ENCODE results near the gene ID2.

ID2 gene

DNA sequence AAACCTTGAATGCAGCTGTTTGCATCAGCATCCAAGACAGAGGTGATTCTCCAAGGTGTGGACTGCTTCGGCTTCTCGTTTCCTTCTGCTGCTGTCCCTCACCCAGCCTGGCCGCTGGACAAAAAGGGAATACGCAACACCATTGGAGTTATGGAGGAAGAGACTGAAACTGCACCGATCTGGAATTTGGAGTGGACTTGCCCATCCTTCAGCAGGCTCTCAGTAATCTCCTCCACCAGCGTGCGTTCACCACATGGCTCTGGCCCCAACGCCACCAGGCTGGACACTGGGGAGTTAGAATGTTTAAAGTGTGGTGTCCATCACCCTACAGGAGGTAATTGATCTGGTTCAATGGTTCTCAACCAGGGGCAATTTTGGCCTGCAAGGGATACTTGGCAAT lies 41.4 kb upstream of the ID2 start:
- Histone ChIP-seq H3K27me3 (ENCODE audit: control insufficient read depth in 1 of 2, insufficient read depth in 2 of 2, low read length in 2 of 2) (no peaks in the 10 kb centered on the region), H3K4me3 (ENCODE audit: low read length in 2 of 2) (no peak overlapping the region), H3K4me1 (ENCODE audit: control insufficient read depth, insufficient read depth, low read length) (peaks cover 24% of the 10 kb centered on the region), H3K9ac (ENCODE audit: low read length in 2 of 2) (no peak overlapping the region), H3K36me3 (ENCODE audit: control insufficient read depth in 2 of 2, insufficient read depth in 2 of 2, low read length in 2 of 2) (no peaks in the 10 kb centered on the region), H3K27ac (ENCODE audit: low read length) (no peak overlapping the region), H3K9me3 (ENCODE audit: control insufficient read depth in 2 of 2, low read length in 2 of 2) (no peaks in the 10 kb centered on the region)

DNA sequence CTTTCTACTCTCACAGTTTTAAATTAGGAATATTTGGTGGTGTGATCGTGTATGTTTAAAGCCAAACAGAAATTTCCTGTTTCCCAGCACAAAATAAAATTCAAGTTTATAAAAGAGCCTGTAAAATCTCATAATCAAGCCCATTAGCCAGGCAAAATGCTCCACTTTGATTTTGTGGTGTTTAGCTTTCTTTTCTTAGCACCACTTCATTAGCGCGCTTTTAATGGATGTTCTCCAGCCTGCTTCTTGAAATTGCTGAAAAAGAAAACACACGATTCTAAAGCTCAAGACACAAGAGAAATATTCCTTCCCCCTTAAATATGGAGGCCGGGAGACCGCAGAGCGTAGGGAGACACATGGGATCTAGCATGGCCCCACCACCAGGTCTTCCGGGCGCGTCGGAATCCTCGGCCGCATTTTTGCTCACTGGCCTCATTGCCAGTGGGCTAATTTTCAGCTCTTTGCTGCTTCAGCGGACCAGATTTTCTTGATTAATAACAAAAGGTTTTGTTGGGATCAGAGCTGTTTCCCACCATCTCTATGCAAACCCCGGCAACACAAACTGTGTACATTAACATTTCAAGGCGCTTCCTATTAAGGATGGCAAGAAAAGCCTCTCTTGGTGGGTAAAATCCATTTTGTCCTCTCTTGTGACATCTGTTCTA lies 40.4 kb upstream of the ID2 start:
- peaks cover 20% of the 10 kb centered on the region for H3K4me1 ChIP-seq (ENCODE audit: control insufficient read depth, insufficient read depth, low read length)
- H3K27me3 ChIP-seq (ENCODE audit: control insufficient read depth in 1 of 2, insufficient read depth in 2 of 2, low read length in 2 of 2), result no peaks in the 10 kb centered on the region
- no peaks in the 10 kb centered on the region for H3K9me3 ChIP-seq (ENCODE audit: control insufficient read depth in 2 of 2, low read length in 2 of 2)
- no peak overlapping the region for H3K9ac ChIP-seq (ENCODE audit: low read length in 2 of 2)
- no peak overlapping the region for H3K27ac ChIP-seq (ENCODE audit: low read length)
- H3K4me3 ChIP-seq (ENCODE audit: low read length in 2 of 2), result no peak overlapping the region
- H3K36me3 ChIP-seq (ENCODE audit: control insufficient read depth in 2 of 2, insufficient read depth in 2 of 2, low read length in 2 of 2), result no peaks in the 10 kb centered on the region

DNA sequence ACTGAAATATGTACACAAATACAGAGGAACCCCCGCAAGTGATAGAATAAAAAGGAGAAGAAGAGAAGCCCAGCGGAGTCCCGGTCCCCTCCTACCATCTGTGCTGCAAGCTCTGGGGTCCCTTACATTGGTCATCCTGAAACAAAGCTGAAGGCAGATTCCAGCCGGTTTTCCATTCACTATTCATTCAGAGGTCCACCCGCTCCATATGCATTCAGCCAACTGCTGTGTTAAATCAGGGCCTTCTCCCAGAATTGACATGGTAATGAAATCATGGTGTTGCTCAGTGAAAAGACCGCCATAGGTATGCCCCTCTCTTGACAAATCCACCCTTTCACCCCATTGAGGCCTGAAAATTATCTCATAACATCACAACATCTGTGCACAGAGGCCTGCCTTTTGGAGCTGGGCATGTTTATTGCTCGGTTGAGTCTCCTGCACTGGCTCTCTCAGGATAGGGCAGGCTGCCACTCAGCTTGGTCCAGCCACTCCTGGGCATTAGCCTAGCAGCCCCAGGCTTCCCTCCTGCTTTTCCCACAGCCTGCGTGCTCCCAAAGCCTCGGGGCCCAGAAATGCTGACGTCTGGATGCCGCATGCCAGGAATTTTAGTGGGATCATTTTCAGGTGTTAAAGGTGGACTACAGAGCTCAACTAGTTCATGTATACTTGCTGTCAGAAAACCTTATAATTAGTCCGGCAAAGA lies 39.3 kb upstream of the ID2 start:
- H3K27me3 ChIP-seq (ENCODE audit: control insufficient read depth in 1 of 2, insufficient read depth in 2 of 2, low read length in 2 of 2), result no peaks in the 10 kb centered on the region
- H3K36me3 ChIP-seq (ENCODE audit: control insufficient read depth in 2 of 2, insufficient read depth in 2 of 2, low read length in 2 of 2), result no peaks in the 10 kb centered on the region
- no peaks in the 10 kb centered on the region for H3K9me3 ChIP-seq (ENCODE audit: control insufficient read depth in 2 of 2, low read length in 2 of 2)
- no peak overlapping the region for H3K27ac ChIP-seq (ENCODE audit: low read length)
- no peak overlapping the region for H3K9ac ChIP-seq (ENCODE audit: low read length in 2 of 2)
- H3K4me3 ChIP-seq (ENCODE audit: low read length in 2 of 2), result no peak overlapping the region
- peaks cover 10% of the 10 kb centered on the region for H3K4me1 ChIP-seq (ENCODE audit: control insufficient read depth, insufficient read depth, low read length)

DNA sequence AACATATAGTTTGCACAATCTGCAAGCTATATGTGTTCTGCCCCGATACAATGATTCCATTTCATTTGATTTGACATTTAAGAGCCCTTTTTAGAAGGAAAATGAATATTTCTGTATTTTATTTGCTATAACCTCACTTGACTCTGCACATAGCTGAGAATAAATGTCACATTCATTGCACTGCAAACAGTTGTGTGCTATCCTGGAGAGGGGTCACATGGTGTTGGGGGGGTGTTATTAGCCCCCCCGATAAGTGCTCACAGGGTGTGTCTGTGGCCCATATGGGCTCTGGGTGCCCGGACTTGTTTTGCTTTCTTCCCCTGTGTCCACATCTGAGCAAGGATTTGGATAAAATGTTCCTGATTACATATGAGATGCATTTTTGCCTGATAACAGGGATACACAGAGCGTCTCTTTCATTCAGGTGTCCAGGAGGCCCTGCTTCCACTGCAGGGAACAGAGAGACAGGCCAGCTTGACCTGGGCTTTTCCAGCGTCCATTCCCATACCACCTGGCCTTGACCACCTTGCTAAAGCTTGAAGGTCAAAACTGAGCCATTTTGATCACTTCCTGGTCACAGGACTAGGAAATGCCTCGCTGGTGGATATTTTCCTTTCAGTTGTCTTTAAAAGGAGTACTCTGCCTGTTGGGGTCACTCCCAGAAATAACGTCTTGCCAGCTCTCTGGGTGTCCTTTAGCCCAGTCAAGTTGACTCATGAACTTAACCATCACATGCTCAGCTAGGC lies 38.4 kb upstream of the ID2 start:
- H3K27ac ChIP-seq (ENCODE audit: low read length), result no peak overlapping the region
- H3K27me3 ChIP-seq (ENCODE audit: control insufficient read depth in 1 of 2, insufficient read depth in 2 of 2, low read length in 2 of 2), result no peaks in the 10 kb centered on the region
- H3K9ac ChIP-seq (ENCODE audit: low read length in 2 of 2), result no peak overlapping the region
- no peak overlapping the region for H3K4me3 ChIP-seq (ENCODE audit: low read length in 2 of 2)
- H3K36me3 ChIP-seq (ENCODE audit: control insufficient read depth in 2 of 2, insufficient read depth in 2 of 2, low read length in 2 of 2), result no peaks in the 10 kb centered on the region
- H3K9me3 ChIP-seq (ENCODE audit: control insufficient read depth in 2 of 2, low read length in 2 of 2), result no peaks in the 10 kb centered on the region
- H3K4me1 ChIP-seq (ENCODE audit: control insufficient read depth, insufficient read depth, low read length), result peaks cover 10% of the 10 kb centered on the region

DNA sequence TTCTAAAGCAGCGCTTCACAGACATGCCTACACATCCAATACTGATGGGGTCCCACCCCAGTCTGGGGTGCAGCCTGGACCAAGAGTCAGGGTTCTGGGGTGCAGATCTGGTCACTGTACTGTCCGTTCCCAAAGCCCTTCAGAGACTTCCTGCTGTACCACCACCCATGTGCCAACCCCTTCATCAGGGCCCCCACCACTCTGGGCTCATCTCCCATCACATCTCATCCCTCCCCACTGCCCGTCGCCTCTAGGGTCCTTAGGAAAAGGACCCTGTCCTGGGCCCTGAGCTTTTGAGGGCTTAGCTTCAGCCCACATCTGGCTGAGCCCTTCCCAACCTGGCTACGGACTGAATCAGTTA lies 37.9 kb upstream of the ID2 start:
- Histone ChIP-seq H3K27me3 (ENCODE audit: control insufficient read depth in 1 of 2, insufficient read depth in 2 of 2, low read length in 2 of 2) (no peaks in the 10 kb centered on the region), H3K9ac (ENCODE audit: low read length in 2 of 2) (no peak overlapping the region), H3K36me3 (ENCODE audit: control insufficient read depth in 2 of 2, insufficient read depth in 2 of 2, low read length in 2 of 2) (no peaks in the 10 kb centered on the region), H3K4me1 (ENCODE audit: control insufficient read depth, insufficient read depth, low read length) (peaks cover 10% of the 10 kb centered on the region), H3K27ac (ENCODE audit: low read length) (no peak overlapping the region), H3K9me3 (ENCODE audit: control insufficient read depth in 2 of 2, low read length in 2 of 2) (no peaks in the 10 kb centered on the region), H3K4me3 (ENCODE audit: low read length in 2 of 2) (no peak overlapping the region)

DNA sequence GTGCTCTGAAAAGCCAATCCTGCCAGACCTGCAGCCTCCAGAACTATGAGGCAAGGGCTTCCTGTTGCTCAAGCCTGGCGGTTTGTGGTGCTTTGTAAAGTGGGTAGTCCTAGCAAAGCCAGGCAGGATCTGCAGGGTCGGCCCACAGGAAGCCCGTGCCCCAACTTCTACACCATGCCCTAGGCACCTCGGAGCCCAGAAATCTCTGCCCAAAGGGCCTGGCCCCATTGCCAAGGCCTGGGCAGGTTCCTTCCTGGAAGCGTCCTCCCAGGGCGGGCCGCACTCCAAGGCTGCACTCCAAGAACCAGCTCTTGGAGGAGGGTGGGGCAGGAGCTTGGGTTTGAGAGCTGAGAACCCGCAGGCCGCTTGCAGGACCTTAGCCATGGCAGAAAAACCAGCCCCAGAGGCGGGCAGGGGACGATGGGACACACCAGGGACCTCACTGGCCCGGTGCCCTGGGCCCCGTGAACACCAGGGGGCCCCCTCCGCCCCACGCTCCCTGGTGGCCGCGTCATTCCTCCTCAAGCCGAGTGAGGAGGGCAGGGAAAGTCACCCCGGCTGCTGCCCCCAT lies 37.2 kb upstream of the ID2 start:
- no peak overlapping the region for H3K27ac ChIP-seq (ENCODE audit: low read length)
- H3K9ac ChIP-seq (ENCODE audit: low read length in 2 of 2), result no peak overlapping the region
- no peaks in the 10 kb centered on the region for H3K9me3 ChIP-seq (ENCODE audit: control insufficient read depth in 2 of 2, low read length in 2 of 2)
- H3K4me3 ChIP-seq (ENCODE audit: low read length in 2 of 2), result no peak overlapping the region
- no peaks in the 10 kb centered on the region for H3K27me3 ChIP-seq (ENCODE audit: control insufficient read depth in 1 of 2, insufficient read depth in 2 of 2, low read length in 2 of 2)
- H3K36me3 ChIP-seq (ENCODE audit: control insufficient read depth in 2 of 2, insufficient read depth in 2 of 2, low read length in 2 of 2), result no peaks in the 10 kb centered on the region
- H3K4me1 ChIP-seq (ENCODE audit: control insufficient read depth, insufficient read depth, low read length), result peaks cover 10% of the 10 kb centered on the region

DNA sequence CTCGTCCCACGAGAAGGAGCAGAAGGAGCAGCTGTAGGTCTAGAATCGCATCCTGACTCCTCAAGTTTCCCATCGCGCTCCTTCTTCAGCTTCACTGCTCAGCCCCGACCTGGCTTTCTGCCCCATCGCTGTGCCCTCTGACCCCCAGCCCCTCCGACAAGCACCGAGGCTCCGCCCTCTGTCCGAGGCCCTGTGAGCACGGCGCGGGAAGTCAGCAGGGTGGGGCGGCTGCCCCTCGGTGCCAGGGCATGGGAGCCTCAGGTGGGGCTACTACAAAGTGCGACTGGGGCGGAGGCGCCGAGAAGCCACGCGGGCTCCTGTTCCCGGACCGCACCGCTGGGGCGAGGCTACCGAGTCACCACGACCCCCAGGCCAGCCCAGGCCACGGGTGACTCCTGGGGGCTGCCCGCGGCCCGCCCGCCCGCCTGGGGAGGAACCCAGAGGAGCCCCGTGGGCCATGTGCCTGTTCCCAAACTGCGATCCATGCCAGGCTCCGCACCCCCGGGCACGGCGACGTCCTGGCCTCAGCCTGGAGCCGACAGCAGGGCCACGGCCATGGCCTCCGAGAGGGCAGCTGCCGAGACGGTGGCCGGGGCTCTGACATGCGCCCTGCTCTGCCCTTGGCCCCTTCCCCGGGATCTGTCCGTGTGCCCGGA lies 36.6 kb upstream of the ID2 start:
- Histone ChIP-seq H3K4me3 (ENCODE audit: low read length in 2 of 2) (no peak overlapping the region), H3K27me3 (ENCODE audit: control insufficient read depth in 1 of 2, insufficient read depth in 2 of 2, low read length in 2 of 2) (no peaks in the 10 kb centered on the region), H3K4me1 (ENCODE audit: control insufficient read depth, insufficient read depth, low read length) (peaks cover 10% of the 10 kb centered on the region), H3K9ac (ENCODE audit: low read length in 2 of 2) (no peak overlapping the region), H3K9me3 (ENCODE audit: control insufficient read depth in 2 of 2, low read length in 2 of 2) (no peaks in the 10 kb centered on the region), H3K27ac (ENCODE audit: low read length) (no peak overlapping the region), H3K36me3 (ENCODE audit: control insufficient read depth in 2 of 2, insufficient read depth in 2 of 2, low read length in 2 of 2) (no peaks in the 10 kb centered on the region)

DNA sequence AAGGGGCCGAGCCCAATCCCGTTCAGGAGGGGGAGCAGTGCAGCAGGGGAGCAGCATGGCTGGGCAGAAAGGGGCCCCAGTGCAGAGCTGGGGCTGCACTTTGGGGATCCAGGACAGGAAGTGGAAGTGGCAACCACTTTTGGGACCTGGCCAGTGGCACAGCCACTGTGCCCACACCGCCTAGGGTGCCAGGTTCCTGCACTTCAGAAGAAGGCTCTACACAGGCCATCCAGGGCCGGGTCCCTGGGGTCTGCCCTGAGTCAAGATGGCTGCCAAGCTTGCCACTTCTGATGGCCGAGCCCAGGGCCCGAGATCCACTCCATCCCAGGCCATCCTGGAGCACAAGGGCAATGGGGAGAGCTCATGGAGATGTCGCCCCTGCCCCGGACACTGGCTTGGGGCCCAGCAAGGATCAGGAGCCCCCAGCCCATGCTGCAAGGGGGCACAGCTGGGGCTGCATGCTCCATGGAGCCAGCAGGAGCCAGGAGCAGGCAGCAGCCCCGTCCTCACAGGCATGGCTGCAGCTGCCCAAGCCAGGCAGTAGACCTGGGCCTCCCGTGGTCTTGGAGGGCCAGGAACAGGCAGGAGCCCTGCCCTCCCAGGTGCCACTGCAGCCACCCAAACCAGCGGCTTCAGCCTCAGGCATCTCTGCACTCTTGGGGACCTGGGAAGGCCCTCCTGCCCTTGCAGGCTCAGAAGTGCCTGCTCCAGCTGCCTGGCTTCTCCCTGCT lies 35.0 kb upstream of the ID2 start:
- Histone ChIP-seq H3K9me3 (ENCODE audit: control insufficient read depth in 2 of 2, low read length in 2 of 2) (no peaks in the 10 kb centered on the region), H3K36me3 (ENCODE audit: control insufficient read depth in 2 of 2, insufficient read depth in 2 of 2, low read length in 2 of 2) (no peaks in the 10 kb centered on the region), H3K4me1 (ENCODE audit: control insufficient read depth, insufficient read depth, low read length) (peaks cover 10% of the 10 kb centered on the region), H3K27me3 (ENCODE audit: control insufficient read depth in 1 of 2, insufficient read depth in 2 of 2, low read length in 2 of 2) (no peaks in the 10 kb centered on the region), H3K4me3 (ENCODE audit: low read length in 2 of 2) (no peak overlapping the region), H3K9ac (ENCODE audit: low read length in 2 of 2) (no peak overlapping the region), H3K27ac (ENCODE audit: low read length) (no peak overlapping the region)

DNA sequence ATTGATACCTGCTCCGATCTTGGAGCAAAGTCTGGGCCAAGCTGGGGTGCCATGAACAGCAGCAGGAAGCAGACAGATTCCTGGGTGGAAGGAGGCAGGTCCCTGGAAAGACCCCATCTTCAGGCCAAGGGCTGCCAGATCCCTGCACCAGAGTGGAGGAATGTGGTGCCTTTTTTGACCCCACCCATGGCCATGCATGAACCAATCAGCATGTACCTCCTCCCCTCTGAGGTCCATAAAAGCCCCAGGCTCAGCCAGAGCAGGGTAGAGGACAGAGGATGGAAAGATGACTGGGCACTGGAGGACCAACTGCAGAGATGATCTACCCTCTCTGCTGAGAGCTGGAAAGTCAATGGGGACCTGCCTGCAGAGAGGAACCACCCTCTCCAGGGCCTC lies 34.4 kb upstream of the ID2 start:
- H3K9ac ChIP-seq (ENCODE audit: low read length in 2 of 2), result no peak overlapping the region

More for the DNA sequence above, 34.4 kb upstream of the ID2 start:
- Histone ChIP-seq H3K9me3 (ENCODE audit: control insufficient read depth in 2 of 2, low read length in 2 of 2) (no peaks in the 10 kb centered on the region), H3K4me1 (ENCODE audit: control insufficient read depth, insufficient read depth, low read length) (peaks cover 9% of the 10 kb centered on the region), H3K36me3 (ENCODE audit: control insufficient read depth in 2 of 2, insufficient read depth in 2 of 2, low read length in 2 of 2) (no peaks in the 10 kb centered on the region), H3K27me3 (ENCODE audit: control insufficient read depth in 1 of 2, insufficient read depth in 2 of 2, low read length in 2 of 2) (no peaks in the 10 kb centered on the region), H3K4me3 (ENCODE audit: low read length in 2 of 2) (no peak overlapping the region), H3K27ac (ENCODE audit: low read length) (no peak overlapping the region)
